ENCODE results near the gene SORCS2.
A peak's percentile ranks its signal among the peaks of the same experiment; 100 is the strongest.

The SORCS2 gene

DNA sequence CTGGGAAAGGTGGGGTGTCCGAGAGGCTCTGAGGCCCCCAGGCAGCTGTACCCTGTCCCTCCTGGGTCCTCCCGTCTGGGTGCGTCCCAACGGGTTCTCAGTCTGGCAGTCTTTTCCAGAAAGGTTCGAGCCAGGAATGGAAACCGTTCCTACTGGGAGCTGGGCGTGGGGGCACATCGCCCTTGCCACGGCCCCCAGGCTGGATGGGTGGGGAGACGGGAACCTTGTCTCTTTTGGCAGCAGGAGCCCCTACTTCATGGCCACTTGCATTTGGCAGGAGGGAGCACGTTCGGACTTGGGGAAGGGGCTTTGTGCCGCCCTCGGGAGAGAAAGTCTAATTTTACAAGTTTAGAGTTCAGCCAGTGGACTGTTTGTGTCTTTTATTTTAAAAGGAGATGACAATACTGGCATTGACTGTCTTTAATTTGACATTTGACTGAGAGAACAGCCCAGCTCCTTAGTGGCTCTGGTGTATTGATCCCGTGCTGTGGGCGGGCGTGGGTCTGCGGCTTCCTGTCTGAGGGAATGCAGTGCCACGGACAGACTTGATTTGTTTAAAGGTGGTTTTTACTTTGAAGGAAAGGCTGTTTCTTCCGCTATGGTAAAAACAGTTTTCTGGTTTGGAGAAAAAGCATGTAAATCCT lies 95.1 kb downstream of the SORCS2 start:
- in situ Hi-C loops (cut with HindIII; ENCODE audit: low pct_ligation_motif_present, low pct_unique_long_range_greater_than_20kb, low sequenced_read_pairs), result no loop called here
- no peak for DNase-seq

DNA sequence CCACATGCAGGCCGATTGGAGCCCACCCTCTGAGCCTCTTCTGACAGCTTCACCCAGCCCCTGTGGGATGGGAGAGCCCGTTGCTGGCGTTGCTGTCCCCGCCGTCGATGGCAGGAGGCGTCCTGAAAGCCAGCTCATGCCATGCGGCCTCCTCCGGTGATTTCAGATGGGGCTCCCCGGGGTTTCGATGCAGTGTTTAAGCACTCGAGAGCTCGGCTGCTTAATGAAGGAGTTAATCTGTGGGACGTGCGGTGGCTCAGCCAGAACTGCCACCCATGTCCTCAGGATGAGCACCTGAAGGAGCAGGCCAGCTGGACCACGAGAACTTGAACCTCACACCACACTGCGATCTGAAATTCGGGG lies 95.6 kb downstream of the SORCS2 start:
- in situ Hi-C loops (cut with HindIII; ENCODE audit: low pct_ligation_motif_present, low pct_unique_long_range_greater_than_20kb, low sequenced_read_pairs), result no loop called here
- no peak for DNase-seq

DNA sequence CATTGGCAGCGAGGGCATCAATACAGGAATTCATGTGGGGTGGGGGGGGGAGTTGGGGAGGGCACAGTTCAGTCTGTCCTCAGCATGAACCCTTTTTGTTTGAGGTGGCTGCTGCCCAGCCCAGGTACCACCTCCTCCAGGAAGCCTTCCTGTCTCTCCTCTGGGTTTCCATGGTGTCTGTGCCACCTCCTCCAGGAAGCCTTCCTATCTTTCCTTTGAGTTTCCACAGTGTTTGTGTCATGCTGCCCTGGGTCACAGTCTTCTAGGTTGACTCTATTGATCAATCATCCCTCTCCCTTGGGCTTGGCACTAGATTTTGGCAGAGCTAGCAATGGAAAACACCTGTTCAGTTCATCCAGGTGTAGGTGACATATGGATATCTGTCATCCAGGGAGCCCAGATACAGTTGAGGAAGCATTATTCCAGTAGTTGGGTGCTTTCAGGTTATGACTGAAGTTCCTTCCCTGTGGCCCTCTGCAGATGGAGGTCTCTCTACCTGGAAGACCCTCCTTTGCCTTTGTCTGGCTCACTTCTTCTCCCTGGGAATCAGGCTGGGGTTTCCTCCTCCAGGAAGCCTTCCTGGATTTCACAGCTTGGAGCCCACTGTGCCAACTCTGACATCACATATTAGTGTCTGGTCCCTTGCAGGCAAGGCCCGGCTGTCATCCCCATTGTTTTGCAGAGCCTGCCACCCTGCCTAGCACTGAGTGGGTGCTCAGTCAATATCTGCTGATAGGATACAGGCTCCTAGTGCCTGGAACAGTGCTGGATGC lies 96.6 kb downstream of the SORCS2 start:
- in situ Hi-C loops (cut with HindIII; ENCODE audit: low pct_ligation_motif_present, low pct_unique_long_range_greater_than_20kb, low sequenced_read_pairs), result no loop called here
- no peak for DNase-seq

DNA sequence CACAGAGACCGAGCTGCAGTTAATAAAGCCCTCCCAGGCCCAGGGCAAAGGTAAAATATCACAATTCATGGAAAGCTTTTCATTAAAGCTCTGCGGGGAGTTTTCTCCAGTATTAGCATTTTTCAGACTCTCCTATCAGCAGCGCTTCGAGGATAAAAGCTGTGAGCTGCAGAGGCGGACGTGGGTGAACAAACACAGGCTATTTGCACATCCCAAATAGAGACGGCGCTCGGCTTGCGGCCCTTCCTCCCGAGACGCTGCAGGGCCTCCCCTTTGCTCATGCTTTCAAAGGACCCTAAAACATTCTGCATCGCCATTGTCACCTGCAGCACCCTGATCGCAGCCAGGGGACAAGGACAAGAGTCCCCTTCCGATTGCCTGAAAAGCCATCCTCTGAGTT lies 97.3 kb downstream of the SORCS2 start:
- in situ Hi-C loops (cut with HindIII; ENCODE audit: low pct_ligation_motif_present, low pct_unique_long_range_greater_than_20kb, low sequenced_read_pairs), result no loop called here
- DNase-seq, result no peak

DNA sequence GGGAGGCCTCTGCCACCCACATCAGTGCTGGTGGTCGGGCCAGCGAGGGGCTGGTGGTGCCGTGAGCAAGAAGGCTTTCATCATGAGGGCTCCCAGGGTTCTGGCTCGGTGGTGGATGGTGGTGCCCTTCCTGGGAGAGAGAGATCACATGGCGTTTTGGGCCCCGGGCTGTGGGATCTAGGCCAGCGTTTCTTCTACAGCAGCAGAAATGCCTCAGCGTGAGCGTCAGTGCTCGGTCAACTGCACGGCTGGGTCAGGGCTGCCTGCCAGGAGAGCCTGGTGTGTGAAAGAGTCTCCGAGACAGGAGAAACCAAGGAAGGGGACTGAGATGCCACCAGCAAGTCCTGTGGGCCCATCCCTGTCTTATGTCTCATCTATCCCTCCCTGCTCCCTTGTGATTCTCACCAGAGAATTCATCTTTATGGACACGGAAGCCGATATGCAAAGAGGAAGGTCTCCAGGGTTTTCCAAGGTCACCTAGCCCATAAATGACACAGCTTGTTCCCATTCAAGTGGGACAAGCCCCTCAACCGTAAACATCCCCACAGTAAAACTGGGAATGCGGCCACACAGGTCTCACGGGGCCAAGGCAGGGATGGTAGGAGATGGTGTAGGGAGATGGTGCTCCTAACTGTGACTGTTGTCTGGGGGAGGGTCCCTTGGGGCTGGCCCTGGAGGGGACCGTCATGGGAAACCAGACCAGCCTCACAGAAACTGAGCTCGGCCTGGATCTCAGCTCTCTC lies 99.2 kb downstream of the SORCS2 start:
- in situ Hi-C loops (cut with HindIII; ENCODE audit: low pct_ligation_motif_present, low pct_unique_long_range_greater_than_20kb, low sequenced_read_pairs), result no loop called here
- DNase-seq, result no peak

DNA sequence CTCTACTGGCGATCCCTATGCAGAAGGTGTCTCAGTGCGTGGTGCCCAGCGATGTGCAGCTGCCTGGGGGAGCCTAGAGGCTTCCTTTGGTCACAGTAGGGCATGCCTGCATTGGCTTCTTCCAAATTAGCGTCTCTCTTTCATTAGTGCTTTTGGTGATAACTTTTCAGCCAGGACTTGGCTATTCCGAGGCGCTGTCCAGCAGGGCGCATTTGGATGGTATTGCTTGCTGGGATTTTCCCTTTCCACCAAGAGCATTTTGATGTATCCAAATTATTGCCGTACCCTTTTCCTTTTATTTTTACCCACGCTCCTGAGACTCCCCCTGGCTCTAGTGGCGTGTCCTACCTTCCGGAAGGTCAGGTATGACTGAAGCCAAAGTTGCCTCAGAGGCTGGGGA lies 101.4 kb downstream of the SORCS2 start:
- no peak for DNase-seq
- in situ Hi-C loops (cut with HindIII; ENCODE audit: low pct_ligation_motif_present, low pct_unique_long_range_greater_than_20kb, low sequenced_read_pairs), result no loop called here

DNA sequence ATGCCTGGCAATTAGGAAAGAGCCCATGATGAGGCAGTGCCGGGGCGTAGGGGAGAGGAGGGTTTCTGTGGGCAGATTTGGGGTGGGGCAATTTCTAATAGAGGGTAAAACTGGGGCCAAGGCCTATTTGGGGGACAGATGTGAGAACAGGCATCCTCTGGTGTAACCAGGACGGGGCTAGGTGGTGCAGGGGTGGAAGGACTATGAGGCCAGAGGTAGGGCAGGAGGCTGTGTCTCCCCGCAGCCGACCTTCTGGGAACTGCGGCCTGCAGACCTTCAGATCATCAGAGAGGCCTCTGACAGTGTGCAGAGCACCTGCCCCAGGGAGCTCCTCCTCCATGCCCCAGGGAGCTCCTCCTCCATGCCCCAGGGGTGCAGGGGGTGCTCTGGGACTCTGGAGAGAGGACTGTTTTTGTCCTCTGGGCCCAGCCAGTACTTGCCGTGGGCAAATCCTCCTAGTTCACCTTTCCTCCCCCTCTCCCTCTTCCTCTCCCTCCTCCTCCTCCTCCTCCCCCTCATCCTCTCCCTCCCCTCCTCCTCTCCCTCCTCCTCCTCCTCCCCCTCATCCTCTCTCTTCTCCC lies 101.9 kb downstream of the SORCS2 start:
- no peak for DNase-seq
- in situ Hi-C loops (cut with HindIII; ENCODE audit: low pct_ligation_motif_present, low pct_unique_long_range_greater_than_20kb, low sequenced_read_pairs), result no loop called here

DNA sequence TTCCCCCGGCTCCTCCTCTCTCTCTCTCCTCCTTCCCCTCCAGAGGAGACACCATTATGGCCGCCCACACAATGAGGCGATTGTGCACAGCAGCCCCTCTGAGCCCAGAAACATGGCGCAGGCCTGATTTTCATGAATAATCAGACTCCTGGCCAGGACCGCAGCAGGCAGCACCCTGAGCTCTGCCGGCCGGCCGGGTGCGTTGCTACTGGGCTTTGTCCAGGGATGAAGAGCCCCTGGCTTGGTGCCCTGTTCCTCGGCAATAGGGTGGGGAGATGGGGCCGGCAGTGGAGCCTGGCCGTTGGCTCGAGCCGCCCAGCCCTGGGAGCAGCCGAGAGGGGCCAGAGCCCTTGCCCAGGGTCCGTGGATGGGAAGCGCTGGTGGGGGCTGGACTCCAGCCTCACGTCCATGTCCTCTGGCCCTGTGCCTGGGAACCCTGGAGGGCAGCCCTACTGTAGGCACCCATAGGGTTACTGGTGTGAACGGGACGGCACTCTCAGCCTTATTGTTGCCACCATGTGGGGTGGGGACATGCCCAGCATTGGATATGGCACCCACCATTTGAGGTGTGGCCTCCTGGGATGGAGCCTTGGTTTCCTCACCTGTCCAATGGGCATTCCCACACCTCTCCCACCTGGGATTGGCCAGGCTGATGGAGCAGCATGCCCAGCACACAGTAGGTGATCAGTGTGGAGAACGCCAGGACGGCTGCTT lies 103.0 kb downstream of the SORCS2 start:
- in situ Hi-C loops (cut with HindIII; ENCODE audit: low pct_ligation_motif_present, low pct_unique_long_range_greater_than_20kb, low sequenced_read_pairs), result no loop called here
- DNase-seq, result no peak

DNA sequence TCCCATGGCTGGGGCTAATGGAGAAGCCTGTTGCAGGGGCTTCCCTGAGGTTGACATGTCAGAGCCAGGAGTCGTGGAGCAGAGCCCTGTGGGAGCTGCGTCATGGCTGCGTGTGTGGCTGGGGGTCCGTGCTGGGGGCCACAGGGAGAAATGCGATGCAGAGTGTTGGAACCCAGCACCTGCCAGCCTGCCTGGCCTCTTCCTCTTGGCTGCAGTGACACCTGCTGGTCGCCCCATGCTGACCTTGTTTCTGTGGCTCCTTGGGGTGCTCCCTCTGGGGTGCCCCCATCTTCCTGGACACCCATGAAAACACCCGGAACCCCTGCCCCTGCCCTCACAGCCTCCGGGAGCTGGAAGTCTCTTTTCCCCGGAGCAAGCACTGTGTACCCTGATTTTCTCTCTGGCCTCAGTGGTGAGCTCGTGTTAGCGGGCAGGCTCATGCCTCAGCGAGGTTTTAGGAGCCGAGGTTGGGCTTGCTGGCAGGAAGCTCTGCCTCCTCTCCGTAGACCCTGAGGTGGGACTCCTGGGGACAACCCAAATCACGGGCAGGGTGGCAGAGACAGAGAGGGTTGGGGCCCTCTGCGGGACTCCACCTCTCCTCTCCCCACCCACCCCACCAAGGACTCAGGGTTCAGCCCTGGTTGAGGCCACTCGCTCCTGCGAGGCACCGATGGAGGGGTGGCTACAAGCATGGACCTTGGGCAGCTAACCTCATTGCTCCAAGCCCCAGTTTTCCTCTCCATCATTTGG lies 103.7 kb downstream of the SORCS2 start:
- in situ Hi-C loops (cut with HindIII; ENCODE audit: low pct_ligation_motif_present, low pct_unique_long_range_greater_than_20kb, low sequenced_read_pairs), result no loop called here
- DNase-seq, result peak; percentile 22

DNA sequence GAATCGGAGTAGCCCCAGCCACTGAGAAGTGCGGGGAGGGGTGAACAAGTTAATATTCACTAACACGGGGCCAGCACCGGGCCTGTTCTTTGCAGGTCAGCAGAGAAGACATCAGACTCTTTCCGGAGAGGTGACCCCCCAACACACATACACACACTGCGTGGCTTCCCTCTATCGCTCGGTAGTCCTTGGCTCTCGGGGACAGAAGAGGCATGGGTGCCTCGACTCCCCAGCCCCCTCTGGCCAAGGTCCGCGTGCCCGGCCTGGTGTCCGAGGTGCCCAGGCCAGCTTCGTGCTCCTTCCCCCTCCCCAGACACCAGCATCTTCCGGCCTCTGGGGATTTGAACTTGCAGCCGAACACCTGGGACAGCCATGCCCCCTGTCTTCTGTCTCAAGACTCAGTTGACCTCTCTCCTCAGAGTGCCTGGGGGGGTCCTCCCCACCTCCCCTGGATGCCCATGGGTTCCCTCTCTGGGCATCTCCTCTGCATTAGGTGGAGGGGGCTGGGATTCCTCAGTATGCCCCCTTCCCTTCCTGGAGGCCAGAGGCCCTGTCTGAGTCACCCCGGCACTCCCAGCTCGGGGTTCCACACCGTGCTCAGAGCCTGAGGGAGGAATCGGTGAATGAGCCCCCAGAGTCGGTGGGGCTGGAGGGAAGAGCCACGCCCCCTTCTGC lies 104.5 kb downstream of the SORCS2 start:
- DNase-seq, result no peak
- in situ Hi-C loops (cut with HindIII; ENCODE audit: low pct_ligation_motif_present, low pct_unique_long_range_greater_than_20kb, low sequenced_read_pairs), result no loop called here

DNA sequence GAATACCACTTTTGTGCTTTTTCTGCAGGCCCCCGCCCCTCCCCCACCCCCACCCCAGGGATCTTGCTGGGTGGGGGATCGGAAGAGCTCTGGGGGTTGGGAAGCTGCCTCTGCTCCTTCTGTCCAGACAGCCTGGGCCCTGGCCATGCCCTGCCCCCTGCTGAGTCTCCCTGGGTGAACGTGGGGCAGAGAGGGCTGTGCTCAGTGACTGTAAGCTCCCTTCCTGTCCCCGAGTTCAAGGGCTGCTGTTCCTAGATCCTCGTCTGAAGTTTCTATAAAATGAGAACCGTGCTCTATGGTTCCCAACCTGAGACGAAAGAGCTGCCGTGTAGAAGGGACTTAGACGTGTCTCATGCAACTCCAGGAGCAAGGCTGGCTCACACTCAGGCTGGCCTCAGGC lies 105.0 kb downstream of the SORCS2 start:
- in situ Hi-C loops (cut with HindIII; ENCODE audit: low pct_ligation_motif_present, low pct_unique_long_range_greater_than_20kb, low sequenced_read_pairs), result no loop called here
- DNase-seq, result no peak

DNA sequence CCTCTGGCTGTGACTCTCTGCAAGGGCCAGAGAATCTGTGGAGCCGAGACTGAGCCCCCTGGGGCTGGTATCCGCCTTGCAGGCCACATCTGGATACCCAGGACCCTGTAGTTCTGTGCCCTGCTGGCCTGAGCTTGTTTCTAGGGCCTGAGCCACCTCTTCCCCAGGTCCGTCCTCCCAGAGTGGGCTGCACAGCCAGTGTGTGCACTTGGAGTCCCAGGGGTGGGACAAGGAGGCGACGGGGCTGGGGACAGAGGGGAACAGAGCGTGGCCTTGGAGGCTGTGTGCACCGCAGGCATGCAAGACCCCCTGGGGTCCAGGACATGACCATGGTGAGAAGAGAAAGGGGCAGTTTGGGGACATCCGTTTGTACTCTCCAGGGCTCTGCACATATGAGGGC lies 105.5 kb downstream of the SORCS2 start:
- in situ Hi-C loops (cut with HindIII; ENCODE audit: low pct_ligation_motif_present, low pct_unique_long_range_greater_than_20kb, low sequenced_read_pairs), result no loop called here
- no peak for DNase-seq

DNA sequence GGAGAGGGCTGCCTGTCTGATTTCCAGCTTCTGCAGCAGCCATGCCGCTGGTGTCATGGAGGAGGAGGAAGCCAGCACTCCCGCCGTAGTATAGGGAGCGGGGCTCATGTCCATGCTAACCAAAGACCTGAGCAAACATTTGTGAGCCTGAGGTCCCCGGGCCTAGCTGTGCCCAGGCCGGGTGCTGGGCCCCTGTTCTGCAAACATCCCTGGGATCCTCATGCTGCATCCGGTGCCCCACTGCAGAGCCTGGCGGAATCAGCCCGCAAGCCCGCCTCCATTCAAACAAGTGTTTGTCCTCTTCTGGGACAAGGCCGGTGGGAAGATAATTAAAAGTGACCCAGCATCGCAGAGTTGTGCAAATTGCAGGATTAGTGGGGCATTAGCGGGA lies 106.3 kb downstream of the SORCS2 start:
- in situ Hi-C loops (cut with HindIII; ENCODE audit: low pct_ligation_motif_present, low pct_unique_long_range_greater_than_20kb, low sequenced_read_pairs), result no loop called here
- DNase-seq, result no peak

DNA sequence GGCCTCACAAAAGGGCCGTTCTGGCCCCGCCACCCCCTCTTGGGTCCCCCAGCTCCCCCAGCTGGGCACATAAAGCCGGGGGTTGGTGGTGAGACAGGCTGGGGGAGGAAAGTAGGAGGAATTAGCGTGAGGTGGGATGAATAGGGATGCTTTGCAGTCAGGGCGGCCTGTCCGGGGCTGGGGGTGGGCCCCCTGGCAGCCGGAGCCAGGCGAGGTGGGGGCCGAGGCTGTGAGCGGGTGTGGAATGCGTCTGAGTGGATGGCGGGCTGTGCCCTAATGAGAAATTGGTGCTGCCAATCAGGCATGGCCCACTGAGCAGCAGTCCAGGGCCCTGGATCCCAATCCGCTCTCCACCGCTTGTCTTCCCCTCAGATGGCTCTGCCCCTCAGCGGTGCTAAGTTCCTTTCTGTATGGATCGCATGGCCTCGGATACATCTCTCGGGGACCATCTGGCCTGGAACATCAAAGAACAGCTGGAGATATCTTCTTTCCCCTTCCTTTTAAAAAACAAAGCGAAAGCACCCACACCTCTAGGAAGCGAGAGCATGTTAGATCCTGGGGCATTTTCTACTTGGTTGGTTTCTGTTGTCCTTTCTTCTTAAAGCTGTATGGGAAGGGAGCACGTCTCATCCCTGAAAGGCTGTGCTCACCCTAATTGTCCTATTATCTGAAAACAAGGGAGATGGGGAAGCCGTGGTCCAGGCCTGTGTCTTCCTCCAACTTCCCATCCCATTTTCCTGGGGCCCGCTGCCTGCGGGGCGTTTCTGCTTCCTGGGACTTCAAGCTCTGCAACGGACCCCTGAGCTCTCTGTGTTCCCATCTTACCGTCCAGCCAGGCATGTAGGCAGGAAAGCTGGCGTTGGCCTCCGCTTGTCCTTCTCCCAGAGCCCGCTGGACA lies 106.9 kb downstream of the SORCS2 start:
- no peak for DNase-seq
- in situ Hi-C loops (cut with HindIII; ENCODE audit: low pct_ligation_motif_present, low pct_unique_long_range_greater_than_20kb, low sequenced_read_pairs), result no loop called here

DNA sequence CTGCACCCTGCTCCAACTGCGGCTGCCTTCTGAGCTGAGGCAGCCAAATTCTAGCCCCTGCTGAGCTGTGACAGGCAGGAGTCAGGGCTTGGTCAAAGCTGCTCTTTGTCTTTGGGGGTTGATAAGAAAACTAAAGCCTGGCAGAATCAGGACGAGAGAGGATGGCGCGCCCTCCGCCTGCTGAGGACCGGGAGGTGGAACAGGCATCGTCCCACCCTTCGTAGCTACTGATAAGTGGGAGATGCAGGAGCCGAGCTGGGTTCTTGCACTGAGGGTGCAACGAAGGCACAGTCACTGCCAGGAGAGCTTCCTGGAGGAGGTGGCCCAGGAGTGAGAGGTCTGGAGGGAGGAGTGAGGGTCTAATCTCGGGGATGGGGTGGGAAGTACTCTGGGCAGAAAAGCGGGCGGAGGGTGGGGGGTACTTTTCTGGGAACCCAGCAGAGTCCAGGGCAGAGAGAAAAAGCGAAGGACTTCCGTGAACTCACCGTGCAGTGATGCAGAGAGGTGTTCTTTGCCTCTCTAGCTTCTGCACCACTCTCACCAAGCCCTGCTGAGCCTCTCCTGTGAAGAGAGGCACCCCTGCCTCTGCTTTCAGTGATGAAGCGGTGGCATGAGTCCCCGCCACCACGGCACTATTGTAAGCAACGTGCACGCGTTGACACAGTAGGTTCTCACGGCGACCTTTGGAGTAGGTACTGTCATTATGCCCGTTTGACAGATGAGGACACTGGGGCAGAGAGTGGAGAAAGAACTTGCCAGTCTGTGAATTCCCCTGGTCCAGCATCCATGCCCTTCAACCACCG lies 107.8 kb downstream of the SORCS2 start:
- in situ Hi-C loops (cut with HindIII; ENCODE audit: low pct_ligation_motif_present, low pct_unique_long_range_greater_than_20kb, low sequenced_read_pairs), result no loop called here
- DNase-seq, result no peak

DNA sequence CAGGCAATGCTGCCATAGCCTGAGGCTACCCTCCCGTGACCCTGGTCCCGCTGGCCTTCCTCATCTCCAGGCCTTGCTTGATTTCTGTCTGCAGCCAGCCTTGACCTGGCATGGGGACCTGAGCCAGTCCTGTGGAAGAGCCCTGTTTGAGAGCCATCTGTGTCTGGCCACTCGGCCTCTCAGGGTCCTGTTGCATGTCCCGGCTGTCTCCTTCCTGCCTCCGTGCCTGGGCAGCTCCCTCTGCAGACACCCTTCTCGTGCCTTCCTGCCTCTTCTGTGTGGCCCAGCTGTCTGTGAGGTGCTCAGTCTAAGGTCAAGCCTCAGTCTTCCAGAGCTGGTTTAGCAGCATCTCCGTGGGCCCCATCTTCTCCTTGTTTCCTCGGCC lies 108.4 kb downstream of the SORCS2 start:
- in situ Hi-C loops (cut with HindIII; ENCODE audit: low pct_ligation_motif_present, low pct_unique_long_range_greater_than_20kb, low sequenced_read_pairs), result no loop called here

More for the DNA sequence above, 108.4 kb downstream of the SORCS2 start:
- DNase-seq, result no peak

Measured in ACHN (cell line).